GM23338 (cell line): Measurements from ENCODE around the gene MKRN1. TPM values are rescaled to one million over a fixed set of nuclear protein-coding genes. Genes with fewer than 3 reads are reported as not detected.
"Not testable (repeated sequence)": the region's sequence is repeated elsewhere in the genome, so short reads cannot be mapped to it uniquely, and the experiment has no call there.

Experiments used
- ATAC-seq: fragments of 200-7000 bp; cut with Tn5 transposase; 3 replicates; pipeline ENCODE4 v1.9.1; 2020
- DNase-seq: peaks from one replicate; pipeline ENCODE4 v3.0.0-alpha.2; 2015; ENCODE audit warnings: low spot score
- H2AFZ ChIP-seq: fragments of 200-600 bp; sonication (generic); 2 replicates; pipeline ENCODE4 v1.8.0; 2016; ENCODE audit warnings: antibody characterized with exemption, mild to moderate bottlenecking, moderate library complexity
- H3F3A ChIP-seq: fragments of 200-600 bp; sonication (generic); replicated peaks from 2 replicates; pipeline ENCODE4 v1.8.0; 2017; ENCODE audit warnings: antibody characterized with exemption, mixed run types, low read depth
- H3K27ac ChIP-seq: fragments of 200-600 bp; sonication (generic); 2 replicates; pipeline ENCODE4 v1.6.1; 2016; ENCODE audit warnings: low read depth
- H3K27me3 ChIP-seq: fragments of 200-600 bp; sonication (generic); 2 replicates; pipeline ENCODE4 v1.8.0; 2016; ENCODE audit warnings: mild to moderate bottlenecking, mixed run types, moderate library complexity; ENCODE audit not compliant: insufficient read depth
- H3K36me3 ChIP-seq: fragments of 200-600 bp; sonication (generic); 2 replicates; pipeline ENCODE4 v1.8.0; 2016; ENCODE audit warnings: mild to moderate bottlenecking; ENCODE audit not compliant: insufficient read depth
- H3K4me1 ChIP-seq: fragments of 200-600 bp; sonication (generic); 2 replicates; pipeline ENCODE4 v1.8.0; 2016; ENCODE audit warnings: mild to moderate bottlenecking, moderate library complexity; ENCODE audit not compliant: insufficient read depth
- H3K4me2 ChIP-seq: fragments of 200-600 bp; sonication (generic); 2 replicates; pipeline ENCODE4 v1.7.1; 2017; ENCODE audit warnings: mixed run types
- H3K4me3 ChIP-seq: fragments of 200-600 bp; sonication (generic); 2 replicates; pipeline ENCODE4 v1.6.1; 2016; ENCODE audit warnings: mixed run types
- H3K79me2 ChIP-seq: fragments of 200-600 bp; sonication (generic); replicated peaks from 2 replicates; pipeline ENCODE4 v1.8.0; 2017; ENCODE audit warnings: mild to moderate bottlenecking; ENCODE audit not compliant: insufficient read depth
- H3K9me2 ChIP-seq: fragments of 200-600 bp; sonication (generic); 2 replicates; pipeline ENCODE4 v1.8.0; 2017; ENCODE audit not compliant: insufficient read depth
- H4K20me1 ChIP-seq: fragments of 200-600 bp; sonication (generic); replicated peaks from 2 replicates; pipeline ENCODE4 v1.8.0; 2017; ENCODE audit warnings: mild to moderate bottlenecking; ENCODE audit not compliant: insufficient read depth
- H3K27ac Mint-ChIP-seq: 2 replicates; pipeline ENCODE4 v1.8.0; 2020; ENCODE audit warnings: inconsistent platforms, mild to moderate bottlenecking, moderate library complexity, mixed read lengths
- H3K27me3 Mint-ChIP-seq: 3 replicates; pipeline ENCODE4 v1.8.0; 2022; ENCODE audit warnings: low read depth, mild to moderate bottlenecking, moderate library complexity, mixed read lengths, inconsistent platforms; ENCODE audit not compliant: insufficient read depth, poor library complexity
- H3K36me3 Mint-ChIP-seq: 3 replicates; pipeline ENCODE4 v1.8.0; 2021; ENCODE audit warnings: low read depth, mild to moderate bottlenecking, inconsistent platforms, moderate library complexity, mixed read lengths
- H3K4me1 Mint-ChIP-seq: 3 replicates; pipeline ENCODE4 v1.8.0; 2020; ENCODE audit warnings: mild to moderate bottlenecking, inconsistent platforms, mixed read lengths
- H3K4me3 Mint-ChIP-seq: 3 replicates; pipeline ENCODE4 v1.8.0; 2021; ENCODE audit warnings: moderate library complexity, mild to moderate bottlenecking, inconsistent platforms, mixed read lengths
- H3K9me3 Mint-ChIP-seq: 3 replicates; pipeline ENCODE4 v1.8.0; 2020; ENCODE audit warnings: moderate library complexity, mild to moderate bottlenecking, inconsistent platforms, mixed read lengths
- NANOG ChIP-seq: IDR thresholded peaks from 2 replicates; pipeline ENCODE4 v1.6.1; 2016; ENCODE audit warnings: antibody characterized with exemption, borderline replicate concordance
- STAT1 ChIP-seq: IDR thresholded peaks from one replicate; pipeline ENCODE4 v1.6.1; 2016; ENCODE audit warnings: antibody characterized with exemption; ENCODE audit not compliant: unreplicated experiment
- ZNF462 ChIP-seq: fragments of 250-450 bp; sonication (Bioruptor Pico); IDR thresholded peaks from 2 replicates; pipeline ENCODE4 v1.5.0; 2020; ENCODE audit warnings: mild to moderate bottlenecking, moderate library complexity
- polyA plus RNA-seq: library from polyadenylated mRNA; unstranded; fragments of >200 nt; fragmentation: Nextera tagmentation; extraction: Ambion mirVana; gene quantifications from 2 replicates; pipeline ENCODE4 v1.2.1, GENCODE V29; 2016
- total RNA-seq: library from RNA; depleted of rRNA; stranded (reverse); fragments of >200 nt; shearing (Covaris generic); gene quantifications from 2 replicates; pipeline ENCODE4 v1.2.3, GENCODE V29; 2014
- TF ChIP-seq, protein P1 (sequence below): IDR thresholded peaks from one replicate; pipeline ENCODE4 v1.6.1; 2018; ENCODE audit warnings: antibody characterized with exemption; ENCODE audit not compliant: unreplicated experiment

The MKRN1 gene
- total and polyA plus RNA-seq, 2 experiments from 2014 or later, result 65.0 to 86.8 TPM

DNA sequence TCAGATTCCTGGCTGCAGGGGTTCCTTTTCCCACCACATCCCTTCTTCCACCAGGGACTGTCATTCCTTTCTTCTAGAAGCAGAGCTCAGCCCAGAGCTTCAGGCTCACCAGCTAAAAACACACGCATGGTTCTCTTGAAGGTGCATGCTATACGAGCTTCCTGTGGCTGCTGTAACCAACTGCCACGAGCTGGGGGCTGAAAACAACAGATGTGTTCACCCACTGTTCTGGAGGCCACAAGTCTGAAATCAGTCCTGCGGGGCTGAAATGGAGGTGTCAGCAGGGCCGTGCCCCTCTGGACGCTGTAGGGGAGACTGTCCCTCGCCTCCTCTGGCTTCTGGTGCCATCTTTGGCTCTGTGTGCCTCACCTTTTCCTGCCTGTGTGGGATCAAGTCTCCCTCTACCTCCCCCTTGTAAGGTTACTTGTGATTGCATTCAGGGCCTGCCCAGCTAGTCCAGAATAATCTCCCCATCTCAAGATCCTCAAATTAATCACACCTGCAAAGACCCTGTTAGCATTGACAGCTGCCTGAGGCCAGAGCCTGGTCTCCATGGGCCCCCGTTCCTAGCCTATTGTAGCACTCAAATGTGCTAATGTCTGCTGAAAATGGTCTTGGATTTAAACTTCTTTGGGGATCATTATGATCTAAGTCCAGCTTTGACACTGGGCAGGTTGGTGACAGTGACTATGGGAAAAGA is 61.7 kb downstream of the MKRN1 start (continued):
- TF ChIP-seq, protein P1, sequence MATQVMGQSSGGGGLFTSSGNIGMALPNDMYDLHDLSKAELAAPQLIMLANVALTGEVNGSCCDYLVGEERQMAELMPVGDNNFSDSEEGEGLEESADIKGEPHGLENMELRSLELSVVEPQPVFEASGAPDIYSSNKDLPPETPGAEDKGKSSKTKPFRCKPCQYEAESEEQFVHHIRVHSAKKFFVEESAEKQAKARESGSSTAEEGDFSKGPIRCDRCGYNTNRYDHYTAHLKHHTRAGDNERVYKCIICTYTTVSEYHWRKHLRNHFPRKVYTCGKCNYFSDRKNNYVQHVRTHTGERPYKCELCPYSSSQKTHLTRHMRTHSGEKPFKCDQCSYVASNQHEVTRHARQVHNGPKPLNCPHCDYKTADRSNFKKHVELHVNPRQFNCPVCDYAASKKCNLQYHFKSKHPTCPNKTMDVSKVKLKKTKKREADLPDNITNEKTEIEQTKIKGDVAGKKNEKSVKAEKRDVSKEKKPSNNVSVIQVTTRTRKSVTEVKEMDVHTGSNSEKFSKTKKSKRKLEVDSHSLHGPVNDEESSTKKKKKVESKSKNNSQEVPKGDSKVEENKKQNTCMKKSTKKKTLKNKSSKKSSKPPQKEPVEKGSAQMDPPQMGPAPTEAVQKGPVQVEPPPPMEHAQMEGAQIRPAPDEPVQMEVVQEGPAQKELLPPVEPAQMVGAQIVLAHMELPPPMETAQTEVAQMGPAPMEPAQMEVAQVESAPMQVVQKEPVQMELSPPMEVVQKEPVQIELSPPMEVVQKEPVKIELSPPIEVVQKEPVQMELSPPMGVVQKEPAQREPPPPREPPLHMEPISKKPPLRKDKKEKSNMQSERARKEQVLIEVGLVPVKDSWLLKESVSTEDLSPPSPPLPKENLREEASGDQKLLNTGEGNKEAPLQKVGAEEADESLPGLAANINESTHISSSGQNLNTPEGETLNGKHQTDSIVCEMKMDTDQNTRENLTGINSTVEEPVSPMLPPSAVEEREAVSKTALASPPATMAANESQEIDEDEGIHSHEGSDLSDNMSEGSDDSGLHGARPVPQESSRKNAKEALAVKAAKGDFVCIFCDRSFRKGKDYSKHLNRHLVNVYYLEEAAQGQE, result no peak
- no peak for TF ChIP-seq STAT1

GRCh38 chr7:140416560-140416959 is 62.7 kb downstream of the MKRN1 start:
- no peak overlapping the region for H3K4me3 Mint-ChIP-seq
- H3K27me3 ChIP-seq, result no peaks in the 10 kb centered on the region
- H3K27ac Mint-ChIP-seq, result no peak overlapping the region
- H3K4me1 ChIP-seq, result no peaks in the 10 kb centered on the region
- H3K9me3 Mint-ChIP-seq, result no peaks in the 10 kb centered on the region
- H4K20me1 ChIP-seq, result no peaks in the 10 kb centered on the region
- H3K36me3 ChIP-seq, result no peaks in the 10 kb centered on the region; the same call in 1 of the 2 replicates
- ATAC-seq (no peak), DNase-seq (no peak)
- TF ChIP-seq STAT1 (no peak), NANOG (no peak), ZNF462 (CRISPR knock-in tag) (no peak)
- H3K27me3 Mint-ChIP-seq, result peaks cover 6% of the 10 kb centered on the region
- no peak overlapping the region for H3K4me3 ChIP-seq
- H3K9me2 ChIP-seq, result no peaks in the 10 kb centered on the region
- no peak overlapping the region for H3K27ac ChIP-seq
- peaks cover 21% of the 10 kb centered on the region for H3K36me3 Mint-ChIP-seq
- no peak overlapping the region for H2AFZ ChIP-seq
- no peaks in the 10 kb centered on the region for H3F3A ChIP-seq
- H3K79me2 ChIP-seq, result no peaks in the 10 kb centered on the region
- no peak overlapping the region for H3K4me2 ChIP-seq
- peaks cover 4% of the 10 kb centered on the region; the same call in 2 of the 3 replicates for H3K4me1 Mint-ChIP-seq

- H2AFZ ChIP-seq, DNase-seq, H3K27me3 ChIP-seq, H3K4me1 ChIP-seq, H3K27me3 Mint-ChIP-seq, H3K9me2 ChIP-seq, H4K20me1 ChIP-seq, ATAC-seq, H3K27ac ChIP-seq, H3K36me3 ChIP-seq, H3K4me3 ChIP-seq, H3K79me2 ChIP-seq, H3K27ac Mint-ChIP-seq, H3K4me1 Mint-ChIP-seq, H3K9me3 Mint-ChIP-seq, H3K4me3 Mint-ChIP-seq, H3F3A ChIP-seq, H3K4me2 ChIP-seq: not testable (repeated sequence)
- H3K36me3 Mint-ChIP-seq, result peaks cover 27% of the 10 kb centered on the region
These were observed 63.5 kb downstream of the MKRN1 start for GRCh38 chr7:140415816-140416215.
